NCI-H2171 treated with DMSO at 0.1 percent for 48 hours (cell line): ENCODE results near the gene DNMT1.

ENCODE experiments used
- DNase-seq: peaks from one replicate; lab custom pipeline; 2025; lab: John Stamatoyannopoulos, UW

DNMT1 gene

GRCh38 chr19:10113964-10114650 lies 80.6 kb downstream of the DNMT1 start:
- no peak for DNase-seq

GRCh38 chr19:10113592-10113963 lies 81.2 kb downstream of the DNMT1 start:
- no peak for DNase-seq

- peak; percentile 71 for DNase-seq
Observed at GRCh38 chr19:10112895-10113591, 81.7 kb downstream of the DNMT1 start.

- peak; percentile 9 for DNase-seq
Observed at GRCh38 chr19:10112037-10112761, 82.6 kb downstream of the DNMT1 start.

- no peak for DNase-seq
Observed at GRCh38 chr19:10111405-10111811, 83.3 kb downstream of the DNMT1 start, which contains the start of gene P2RY11. Gene P2RY11 (plus strand): TSS chr19:10111693. CDS start chr19:10111722, 29 bp downstream.

- no peak for DNase-seq
Observed at GRCh38 chr19:10110972-10111317, 83.8 kb downstream of the DNMT1 start.

GRCh38 chr19:10110076-10110971 lies 84.4 kb downstream of the DNMT1 start:
- DNase-seq = no peak

- no peak for DNase-seq
Observed at GRCh38 chr19:10109528-10109927, 85.2 kb downstream of the DNMT1 start.

- DNase-seq = no peak
Observed at GRCh38 chr19:10107817-10108367, 86.9 kb downstream of the DNMT1 start.

- no peak for DNase-seq
Observed at GRCh38 chr19:10107254-10107653, 87.5 kb downstream of the DNMT1 start.

GRCh38 chr19:10106100-10106936 lies 88.4 kb downstream of the DNMT1 start, which contains the start of gene PPAN:
Gene PPAN (plus strand): TSS chr19:10106362. CDS start chr19:10106395, 33 bp downstream.
- DNase-seq = peak; percentile 98

- no peak for DNase-seq
Observed at GRCh38 chr19:10105509-10106099, 89.1 kb downstream of the DNMT1 start.

- DNase-seq = no peak
Observed at GRCh38 chr19:10104665-10105508, 89.9 kb downstream of the DNMT1 start.

- DNase-seq = no peak
Observed at GRCh38 chr19:10104130-10104513, 90.6 kb downstream of the DNMT1 start.

GRCh38 chr19:10102787-10103236 lies 91.9 kb downstream of the DNMT1 start:
- DNase-seq = no peak

- DNase-seq = no peak
Observed at GRCh38 chr19:10100163-10100785, 94.5 kb downstream of the DNMT1 start.

GRCh38 chr19:10096615-10096963 lies 98.2 kb downstream of the DNMT1 start:
- no peak for DNase-seq

GRCh38 chr19:10095948-10096614 lies 98.7 kb downstream of the DNMT1 start:
- peak; percentile 79 for DNase-seq
